Rectal smooth muscle tissue (tissue), 1 donor: ENCODE measurements around the gene FBXL13.

Experiments
- H3K27ac ChIP-seq: one replicate; pipeline ENCODE4 v1.7.0; 2013; ENCODE audit warnings: low read depth, low read length, inconsistent platforms
- H3K27me3 ChIP-seq: one replicate; pipeline ENCODE4 v1.7.0; 2013; ENCODE audit warnings: low read length; ENCODE audit not compliant: control insufficient read depth, insufficient read depth
- H3K36me3 ChIP-seq: one replicate; pipeline ENCODE4 v1.7.0; 2013; ENCODE audit warnings: low read length; ENCODE audit not compliant: control insufficient read depth, insufficient read depth
- H3K4me1 ChIP-seq: one replicate; pipeline ENCODE4 v1.7.0; 2013; ENCODE audit warnings: low read length; ENCODE audit not compliant: control insufficient read depth, insufficient read depth
- H3K4me3 ChIP-seq: one replicate; pipeline ENCODE4 v1.7.0; 2013; ENCODE audit warnings: low read length
- H3K9ac ChIP-seq: one replicate; pipeline ENCODE4 v1.7.0; 2013; ENCODE audit warnings: low read length

The FBXL13 gene

GRCh38 chr7:102830197-102830596, 244.4 kb downstream of the FBXL13 start:
- Histone ChIP-seq H3K4me3 (no peak overlapping the region), H3K4me1 (no peaks in the 10 kb centered on the region), H3K27ac (no peak overlapping the region), H3K27me3 (no peaks in the 10 kb centered on the region), H3K36me3 (no peaks in the 10 kb centered on the region), H3K9ac (no peak overlapping the region)

GRCh38 chr7:102829075-102829474, 245.5 kb downstream of the FBXL13 start:
- Histone ChIP-seq H3K4me3 (no peak overlapping the region), H3K27ac (no peak overlapping the region), H3K27me3 (no peaks in the 10 kb centered on the region), H3K36me3 (no peaks in the 10 kb centered on the region), H3K9ac (no peak overlapping the region), H3K4me1 (no peaks in the 10 kb centered on the region)

- Histone ChIP-seq H3K36me3 (no peaks in the 10 kb centered on the region), H3K27ac (no peak overlapping the region), H3K9ac (no peak overlapping the region), H3K4me3 (no peak overlapping the region), H3K27me3 (no peaks in the 10 kb centered on the region), H3K4me1 (no peaks in the 10 kb centered on the region)
These were observed 246.3 kb downstream of the FBXL13 start for GRCh38 chr7:102828286-102828685.

GRCh38 chr7:102823390-102824119, 251.0 kb downstream of the FBXL13 start:
- Histone ChIP-seq H3K27ac (no peak overlapping the region), H3K9ac (no peak overlapping the region), H3K4me1 (no peaks in the 10 kb centered on the region), H3K27me3 (no peaks in the 10 kb centered on the region), H3K4me3 (no peak overlapping the region), H3K36me3 (no peaks in the 10 kb centered on the region)

- no peaks in the 10 kb centered on the region for H3K4me1 ChIP-seq
- H3K36me3 ChIP-seq: no peaks in the 10 kb centered on the region
- no peaks in the 10 kb centered on the region for H3K27me3 ChIP-seq
- no peak overlapping the region for H3K27ac ChIP-seq
- no peak overlapping the region for H3K9ac ChIP-seq
- no peak overlapping the region for H3K4me3 ChIP-seq
These were observed 252.4 kb downstream of the FBXL13 start for GRCh38 chr7:102821994-102822747.

GRCh38 chr7:102819151-102819550, 255.4 kb downstream of the FBXL13 start:
- H3K27me3 ChIP-seq: no peaks in the 10 kb centered on the region

GRCh38 chr7:102817616-102818573, 256.7 kb downstream of the FBXL13 start:
- Histone ChIP-seq H3K4me3 (no peak overlapping the region), H3K36me3 (no peaks in the 10 kb centered on the region), H3K27me3 (no peaks in the 10 kb centered on the region), H3K4me1 (no peaks in the 10 kb centered on the region), H3K27ac (no peak overlapping the region), H3K9ac (no peak overlapping the region)

More at GRCh38 chr7:102819151-102819550, 255.4 kb downstream of the FBXL13 start:
- H3K4me1 ChIP-seq: no peaks in the 10 kb centered on the region
- H3K27ac ChIP-seq: no peak overlapping the region
- no peak overlapping the region for H3K9ac ChIP-seq
- H3K4me3 ChIP-seq: no peak overlapping the region
- H3K36me3 ChIP-seq: no peaks in the 10 kb centered on the region

- Histone ChIP-seq H3K36me3 (no peaks in the 10 kb centered on the region), H3K4me3 (no peak overlapping the region), H3K27ac (no peak overlapping the region), H3K9ac (no peak overlapping the region), H3K4me1 (no peaks in the 10 kb centered on the region), H3K27me3 (no peaks in the 10 kb centered on the region)
These were observed 260.5 kb downstream of the FBXL13 start for GRCh38 chr7:102814025-102814471.

GRCh38 chr7:102813191-102814024, 261.2 kb downstream of the FBXL13 start:
- Histone ChIP-seq H3K4me1 (no peaks in the 10 kb centered on the region), H3K36me3 (no peaks in the 10 kb centered on the region), H3K27ac (no peak overlapping the region), H3K4me3 (no peak overlapping the region), H3K9ac (no peak overlapping the region), H3K27me3 (no peaks in the 10 kb centered on the region)

GRCh38 chr7:102811942-102812678, 262.5 kb downstream of the FBXL13 start:
- no peak overlapping the region for H3K9ac ChIP-seq
- no peaks in the 10 kb centered on the region for H3K4me1 ChIP-seq
- no peak overlapping the region for H3K4me3 ChIP-seq
- H3K36me3 ChIP-seq: no peaks in the 10 kb centered on the region
- no peak overlapping the region for H3K27ac ChIP-seq
- H3K27me3 ChIP-seq: no peaks in the 10 kb centered on the region

- no peaks in the 10 kb centered on the region for H3K27me3 ChIP-seq
- H3K36me3 ChIP-seq: no peaks in the 10 kb centered on the region
- H3K27ac ChIP-seq: no peak overlapping the region
- H3K4me1 ChIP-seq: no peaks in the 10 kb centered on the region
- H3K4me3 ChIP-seq: no peak overlapping the region
- no peak overlapping the region for H3K9ac ChIP-seq
These were observed 263.7 kb downstream of the FBXL13 start for GRCh38 chr7:102810916-102811315.
